OCI-LY1 (cell line): ENCODE measurements around the gene KAT2A.

Source experiments
- H2AFZ ChIP-seq: fragments of 200-600 bp; sonication (generic), shearing (Covaris generic); 2 replicates; pipeline ENCODE4 v1.6.0; 2014; ENCODE audit warnings: antibody characterized with exemption, mild to moderate bottlenecking, low read length
- H3F3A ChIP-seq: fragments of 200-600 bp; sonication (generic), shearing (Covaris generic); 2 replicates; pipeline ENCODE4 v1.6.0; 2014; ENCODE audit warnings: mild to moderate bottlenecking, antibody characterized with exemption, low read length, moderate library complexity; ENCODE audit not compliant: insufficient read depth
- H3K27ac ChIP-seq: fragments of 200-600 bp; sonication (generic); 2 replicates; pipeline ENCODE4 v1.5.1; 2014; ENCODE audit warnings: low read length, mixed run types, mild to moderate bottlenecking, low read depth; ENCODE audit not compliant: poor library complexity, severe bottlenecking
- H3K27me3 ChIP-seq: fragments of 200-600 bp; sonication (generic); 2 replicates; pipeline ENCODE4 v1.6.0; 2014; ENCODE audit warnings: antibody characterized with exemption, mild to moderate bottlenecking, low read length, moderate library complexity; ENCODE audit not compliant: insufficient read depth
- H3K36me3 ChIP-seq: fragments of 200-600 bp; sonication (generic); 2 replicates; pipeline ENCODE4 v1.6.1; 2014; ENCODE audit warnings: mild to moderate bottlenecking, antibody characterized with exemption, low read length, moderate library complexity, mixed read lengths; ENCODE audit not compliant: insufficient read depth
- H3K4me1 ChIP-seq: fragments of 200-600 bp; sonication (generic); 2 replicates; pipeline ENCODE4 v1.5.1; 2014; ENCODE audit warnings: mild to moderate bottlenecking, low read length, moderate library complexity; ENCODE audit not compliant: insufficient read depth, severe bottlenecking
- H3K4me2 ChIP-seq: fragments of 200-600 bp; sonication (generic), shearing (Covaris generic); 2 replicates; pipeline ENCODE4 v1.6.1; 2014; ENCODE audit warnings: low read length
- H3K4me3 ChIP-seq: fragments of 200-600 bp; sonication (generic); 2 replicates; pipeline ENCODE4 v1.5.1; 2014; ENCODE audit warnings: low read length, low read depth, mild to moderate bottlenecking, mixed read lengths; ENCODE audit not compliant: poor library complexity, severe bottlenecking
- H3K79me2 ChIP-seq: fragments of 200-600 bp; shearing (Covaris generic); 2 replicates; pipeline ENCODE4 v1.6.1; 2016; ENCODE audit warnings: mixed run types, low read length, mixed read lengths; ENCODE audit not compliant: insufficient read depth
- H3K9ac ChIP-seq: fragments of 200-600 bp; sonication (generic), shearing (Covaris generic); 2 replicates; pipeline ENCODE4 v1.6.1; 2014; ENCODE audit warnings: mild to moderate bottlenecking, low read length, mixed read lengths
- H3K9me2 ChIP-seq: fragments of 200-600 bp; sonication (generic), shearing (Covaris generic); 2 replicates; pipeline ENCODE4 v1.6.1; 2014; ENCODE audit warnings: low read depth, mild to moderate bottlenecking, low read length, mixed read lengths
- H3K9me3 ChIP-seq: fragments of 200-600 bp; shearing (Covaris generic); 2 replicates; pipeline ENCODE4 v1.6.1; 2014; ENCODE audit warnings: low read length, mixed read lengths
- H4K20me1 ChIP-seq: fragments of 200-600 bp; sonication (generic), shearing (Covaris generic); 2 replicates; pipeline ENCODE4 v1.6.0; 2016; ENCODE audit warnings: mild to moderate bottlenecking, low read length; ENCODE audit not compliant: insufficient read depth
- EZH2 ChIP-seq: fragments of 200-600 bp; sonication (generic), shearing (Covaris generic); IDR thresholded peaks from 2 replicates; pipeline ENCODE4 v1.8.0; 2017; ENCODE audit warnings: borderline replicate concordance, mixed run types, mild to moderate bottlenecking, antibody characterized with exemption, low read length, moderate library complexity, mixed read lengths
- TF ChIP-seq, protein P1 (sequence below): fragments of 200-600 bp; sonication (generic), shearing (Covaris generic); IDR thresholded peaks from 2 replicates; pipeline ENCODE4 v1.5.1; 2017; ENCODE audit warnings: mild to moderate bottlenecking, antibody characterized with exemption, low read length, moderate library complexity, mixed read lengths

Gene KAT2A

GRCh38 chr17:42124256-42124655 is 3.1 kb upstream of the KAT2A start:
- H3K4me1 ChIP-seq = peaks cover 20% of the 10 kb centered on the region
- 0 out of 2 replicates have a peak, but pooled peaks cover 4% of the 10 kb centered on the region for H3F3A ChIP-seq
- peaks cover 46% of the 10 kb centered on the region for H3K36me3 ChIP-seq
- no peaks in the 10 kb centered on the region for H3K79me2 ChIP-seq
- no peak overlapping the region for H3K27ac ChIP-seq
- H3K9me3 ChIP-seq = no peaks in the 10 kb centered on the region
- no peak overlapping the region for H3K4me2 ChIP-seq
- H3K9me2 ChIP-seq = no peaks in the 10 kb centered on the region
- no peaks in the 10 kb centered on the region for H3K27me3 ChIP-seq
- no peak overlapping the region for H3K4me3 ChIP-seq
- TF ChIP-seq, protein P1, sequence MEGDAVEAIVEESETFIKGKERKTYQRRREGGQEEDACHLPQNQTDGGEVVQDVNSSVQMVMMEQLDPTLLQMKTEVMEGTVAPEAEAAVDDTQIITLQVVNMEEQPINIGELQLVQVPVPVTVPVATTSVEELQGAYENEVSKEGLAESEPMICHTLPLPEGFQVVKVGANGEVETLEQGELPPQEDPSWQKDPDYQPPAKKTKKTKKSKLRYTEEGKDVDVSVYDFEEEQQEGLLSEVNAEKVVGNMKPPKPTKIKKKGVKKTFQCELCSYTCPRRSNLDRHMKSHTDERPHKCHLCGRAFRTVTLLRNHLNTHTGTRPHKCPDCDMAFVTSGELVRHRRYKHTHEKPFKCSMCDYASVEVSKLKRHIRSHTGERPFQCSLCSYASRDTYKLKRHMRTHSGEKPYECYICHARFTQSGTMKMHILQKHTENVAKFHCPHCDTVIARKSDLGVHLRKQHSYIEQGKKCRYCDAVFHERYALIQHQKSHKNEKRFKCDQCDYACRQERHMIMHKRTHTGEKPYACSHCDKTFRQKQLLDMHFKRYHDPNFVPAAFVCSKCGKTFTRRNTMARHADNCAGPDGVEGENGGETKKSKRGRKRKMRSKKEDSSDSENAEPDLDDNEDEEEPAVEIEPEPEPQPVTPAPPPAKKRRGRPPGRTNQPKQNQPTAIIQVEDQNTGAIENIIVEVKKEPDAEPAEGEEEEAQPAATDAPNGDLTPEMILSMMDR = no peak
- no peak for TF ChIP-seq EZH2
- H2AFZ ChIP-seq = no peak overlapping the region
- H4K20me1 ChIP-seq = no peaks in the 10 kb centered on the region
- no peak overlapping the region for H3K9ac ChIP-seq

DNA sequence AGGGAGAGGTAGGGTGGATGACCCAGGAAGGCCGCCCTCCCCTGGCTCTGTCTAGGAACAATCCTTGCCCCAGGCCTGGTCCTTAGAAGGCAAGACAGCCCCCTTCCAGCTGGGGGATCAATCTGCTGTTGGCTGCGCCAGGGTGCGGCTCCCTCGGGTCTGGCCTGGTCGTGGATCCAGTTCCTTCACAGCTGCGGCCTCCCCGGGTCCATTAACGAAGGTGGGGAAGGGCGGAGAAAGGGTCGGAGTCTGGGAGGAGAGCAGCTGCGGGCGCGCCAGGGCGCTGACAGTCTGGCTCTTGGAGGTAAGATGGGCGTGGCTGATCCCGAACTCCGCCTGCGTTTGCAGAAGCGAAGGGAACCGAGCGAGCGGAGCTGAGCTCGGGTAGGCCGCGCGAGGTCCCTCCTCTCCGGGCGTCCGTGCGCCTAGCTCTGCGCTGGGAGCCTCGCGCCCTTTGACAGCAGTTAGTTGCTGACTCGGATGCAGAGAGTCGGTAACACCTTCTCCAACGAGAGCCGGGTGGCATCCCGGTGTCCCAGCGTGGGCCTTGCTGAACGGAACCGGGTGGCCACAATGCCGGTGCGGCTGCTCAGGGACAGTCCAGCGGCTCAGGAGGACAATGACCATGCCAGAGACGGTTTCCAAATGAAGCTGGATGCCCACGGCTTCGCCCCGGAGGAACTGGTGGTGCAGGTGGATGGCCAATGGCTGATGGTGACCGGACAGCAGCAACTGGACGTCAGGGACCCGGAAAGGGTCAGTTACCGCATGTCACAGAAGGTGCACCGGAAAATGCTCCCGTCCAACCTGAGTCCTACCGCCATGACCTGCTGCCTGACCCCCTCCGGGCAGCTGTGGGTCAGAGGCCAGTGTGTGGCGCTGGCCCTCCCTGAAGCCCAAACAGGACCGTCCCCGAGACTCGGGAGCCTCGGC is 1.5 kb upstream of the KAT2A start, which contains the start of gene HSPB9:
Gene HSPB9 (plus strand): TSS at position 434 of the 933 bp plus-strand sequence. CDS start 47 bp downstream, at position 481.
- peak within 1 kb of the TSS; percentile 99; the same call in 1 of the 2 replicates for H3K4me2 ChIP-seq
- peaks cover 26% of the 10 kb centered on the region for H3K4me1 ChIP-seq
- no peaks in the 10 kb centered on the region for H3K27me3 ChIP-seq
- no peaks in the 10 kb centered on the region for H3K9me2 ChIP-seq
- H4K20me1 ChIP-seq = no peaks in the 10 kb centered on the region
- no peak within 1 kb of the TSS for H3K27ac ChIP-seq
- H3K9ac ChIP-seq = no peak within 1 kb of the TSS; the same call in 1 of the 2 replicates
- no peak within 1 kb of the TSS for H2AFZ ChIP-seq
- no peaks in the 10 kb centered on the region for H3K9me3 ChIP-seq
- TF ChIP-seq EZH2 = no peak
- TF ChIP-seq, protein P1 = no peak
- H3K4me3 ChIP-seq = peak within 1 kb of the TSS; percentile 83
- H3F3A ChIP-seq = 0 out of 2 replicates have a peak, but pooled peaks cover 4% of the 10 kb centered on the region
- peaks cover 40% of the 10 kb centered on the region for H3K36me3 ChIP-seq
- no peaks in the 10 kb centered on the region for H3K79me2 ChIP-seq

DNA sequence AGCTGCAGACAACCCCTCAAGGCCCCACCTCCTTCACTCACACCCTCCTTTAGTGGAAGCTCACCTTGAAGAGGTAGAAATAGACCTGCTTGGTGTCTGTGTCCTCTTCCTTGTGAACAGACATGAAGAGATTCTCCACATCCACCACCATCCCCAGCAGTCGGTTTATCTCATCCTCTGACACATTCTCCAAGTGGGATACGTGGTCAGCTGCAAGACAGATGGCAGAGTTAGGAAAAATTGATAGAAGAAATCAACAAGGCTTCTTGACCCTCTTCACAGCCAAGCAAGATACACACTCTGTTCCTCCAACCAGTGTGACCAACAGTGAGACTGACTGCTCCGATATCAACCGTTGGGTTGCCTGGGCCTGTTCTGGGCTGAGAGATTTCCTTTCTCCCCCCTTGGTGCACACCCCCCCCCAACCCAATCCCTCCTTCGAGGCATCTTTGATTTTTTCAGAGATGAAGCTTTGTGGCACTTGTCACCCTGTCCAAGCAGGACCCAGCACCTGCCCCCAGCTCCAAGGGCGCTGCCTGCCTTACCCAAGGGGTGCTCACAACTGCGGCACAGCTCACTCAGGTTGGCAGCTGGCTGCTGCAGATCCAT is 902 bp downstream of the KAT2A start:
- Histone ChIP-seq H4K20me1 (no peaks in the 10 kb centered on the region), H3K27me3 (no peaks in the 10 kb centered on the region), H3K4me3 (peak overlapping the region; percentile 83), H2AFZ (no peak overlapping the region), H3K9ac (peak overlapping the region; percentile 93), H3K27ac (peak overlapping the region; percentile 64), H3K9me3 (no peaks in the 10 kb centered on the region), H3K4me2 (peak overlapping the region; percentile 99), H3K4me1 (peaks cover 45% of the 10 kb centered on the region), H3K36me3 (peaks cover 28% of the 10 kb centered on the region), H3F3A (no peaks in the 10 kb centered on the region), H3K79me2 (no peaks in the 10 kb centered on the region), H3K9me2 (no peaks in the 10 kb centered on the region)
- TF ChIP-seq, protein P1 = no peak
- TF ChIP-seq EZH2 = no peak
